NCI-H146 (cell line): ENCODE measurements around the gene GRIA2.
"Not testable (repeated sequence)": the region's sequence is repeated elsewhere in the genome, so short reads cannot be mapped to it uniquely, and the experiment has no call there.

Experiments
- DNase-seq: peaks from one replicate; lab custom pipeline; 2025; lab: John Stamatoyannopoulos, UW

GRIA2 gene

GRCh38 chr4:157220371-157220881 lies at the start of gene GRIA2:
Gene GRIA2, plus strand, starts transcription at chr4:157220728. Its CDS starts 315 bp downstream, at chr4:157221043.
- peak; percentile 81 for DNase-seq

- no peak for DNase-seq
Observed at GRCh38 chr4:157172011-157172410, 48.5 kb upstream of the GRIA2 start.

- DNase-seq: not testable (repeated sequence)
Observed at GRCh38 chr4:157180268-157180667, 40.3 kb upstream of the GRIA2 start.

GRCh38 chr4:157184300-157184699 lies 36.2 kb upstream of the GRIA2 start:
- DNase-seq: no peak

- DNase-seq: no peak
Observed at GRCh38 chr4:157185363-157185762, 35.2 kb upstream of the GRIA2 start.

DNA sequence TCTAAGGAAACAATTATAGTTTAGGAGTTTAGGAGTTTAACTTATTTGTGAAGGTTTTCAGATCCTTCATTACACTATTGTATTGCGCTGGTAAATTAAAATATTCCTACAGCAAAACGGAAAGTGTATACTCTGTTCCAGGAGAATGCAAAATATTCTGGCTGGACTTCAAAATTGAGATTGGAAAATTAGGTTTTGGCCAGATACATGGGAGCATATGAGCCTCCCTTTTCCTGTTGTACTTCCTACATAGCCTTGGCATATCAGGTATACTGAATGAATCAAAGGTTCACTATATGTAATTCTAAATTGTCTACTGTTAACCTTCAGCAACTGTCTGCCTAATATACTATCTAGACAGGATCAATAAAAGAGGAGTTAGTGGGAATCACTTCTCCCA lies 25.2 kb upstream of the GRIA2 start:
- DNase-seq: no peak

- no peak for DNase-seq
Observed at GRCh38 chr4:157196046-157196445, 24.5 kb upstream of the GRIA2 start.

GRCh38 chr4:157204634-157205244 lies 15.8 kb upstream of the GRIA2 start:
- DNase-seq: no peak

DNA sequence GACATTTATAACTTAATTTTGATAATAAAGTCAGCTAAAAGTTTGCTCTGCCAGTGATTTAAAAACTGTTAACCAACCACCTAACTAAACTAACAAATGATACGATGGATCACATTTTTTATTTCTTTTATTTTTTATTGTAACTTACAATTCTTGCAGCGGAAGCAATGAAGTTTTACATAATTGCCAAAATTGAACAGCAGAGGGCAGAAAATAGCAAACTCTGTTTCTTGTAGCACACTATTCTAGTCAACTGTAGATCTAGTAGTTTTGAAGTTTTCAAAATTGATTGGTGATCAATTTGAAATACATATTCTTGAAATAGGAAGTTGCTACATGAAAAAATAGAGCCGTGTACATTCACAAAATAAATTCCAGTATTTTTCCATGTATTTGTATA lies 2.8 kb upstream of the GRIA2 start:
- peak; percentile 11 for DNase-seq

DNA sequence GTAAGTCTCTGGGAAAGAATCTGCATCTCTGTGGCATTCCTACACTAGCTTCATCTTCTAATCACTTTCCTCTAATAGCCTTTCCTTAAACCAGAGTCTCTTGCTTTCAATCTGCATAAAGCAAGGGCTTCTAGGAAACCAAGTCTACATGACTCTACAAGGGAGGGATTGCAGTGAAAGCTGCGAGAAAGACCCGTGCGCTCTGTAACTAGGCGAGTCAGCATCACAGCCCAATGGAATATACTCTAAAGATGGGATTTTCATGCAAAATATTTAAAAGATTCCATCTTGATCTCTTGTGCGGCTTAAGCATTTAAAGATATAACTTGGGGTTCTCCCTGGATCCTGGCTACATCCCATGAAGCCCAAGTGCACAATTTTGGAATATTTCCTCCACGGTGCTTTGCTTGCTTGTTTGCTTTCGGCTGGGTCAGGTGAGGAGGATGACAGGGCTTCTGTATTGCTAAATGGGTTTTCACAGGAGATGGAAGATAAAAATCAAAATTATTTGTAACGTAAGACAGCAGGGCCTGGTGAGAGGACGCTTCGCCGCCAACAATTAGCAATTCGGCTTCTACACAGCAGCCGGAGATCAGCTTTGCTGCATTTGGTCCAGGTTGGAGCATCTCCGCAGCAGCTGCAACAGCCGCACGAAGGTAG lies 687 bp upstream of the GRIA2 start:
- peak; percentile 28 for DNase-seq

DNA sequence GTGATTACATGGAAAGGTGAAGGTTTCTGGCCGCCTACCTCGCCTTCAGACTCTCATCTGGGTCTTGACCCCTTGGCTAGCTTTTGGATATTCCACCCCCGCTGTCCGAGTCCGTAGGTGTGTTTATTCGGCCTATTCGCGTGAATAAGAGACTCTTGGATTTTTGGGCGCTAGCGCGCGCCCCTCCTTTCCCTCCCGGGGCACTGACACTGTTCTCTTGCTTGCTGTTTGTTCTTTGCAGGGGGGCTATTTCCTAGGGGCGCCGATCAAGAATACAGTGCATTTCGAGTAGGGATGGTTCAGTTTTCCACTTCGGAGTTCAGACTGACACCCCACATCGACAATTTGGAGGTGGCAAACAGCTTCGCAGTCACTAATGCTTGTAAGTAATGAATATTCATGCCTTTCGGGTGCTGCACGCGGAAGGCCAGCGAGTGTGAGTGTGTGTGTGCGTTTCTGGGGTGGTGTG lies 932 bp downstream of the GRIA2 start:
- peak; percentile 74 for DNase-seq

GRCh38 chr4:157221895-157222770 lies 1.6 kb downstream of the GRIA2 start:
- DNase-seq: peak; percentile 84

GRCh38 chr4:157222771-157223160 lies 2.2 kb downstream of the GRIA2 start:
- DNase-seq: peak; percentile 65

- DNase-seq: no peak
Observed at GRCh38 chr4:157223456-157223855, 2.9 kb downstream of the GRIA2 start.

- peak; percentile 50 for DNase-seq
Observed at GRCh38 chr4:157225096-157225495, 4.6 kb downstream of the GRIA2 start.

DNA sequence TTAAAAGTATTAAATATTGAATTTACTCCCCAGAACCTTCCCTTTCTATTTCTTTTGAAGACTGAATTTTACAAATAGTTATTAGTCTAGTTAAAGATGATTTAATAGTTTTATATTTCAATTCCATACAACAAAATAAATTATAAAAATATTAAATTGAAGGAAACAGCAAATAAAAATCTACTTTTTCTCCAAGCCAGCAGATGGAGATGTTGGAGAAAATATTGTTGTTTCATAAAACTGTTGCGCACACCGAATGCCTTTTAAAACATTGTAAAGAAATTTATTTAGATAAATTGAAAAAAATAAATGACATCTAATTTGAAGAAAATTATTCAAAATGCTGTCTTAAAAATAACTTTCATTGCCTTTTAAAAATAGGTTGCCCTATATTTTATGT lies 5.5 kb downstream of the GRIA2 start:
- DNase-seq: no peak

DNA sequence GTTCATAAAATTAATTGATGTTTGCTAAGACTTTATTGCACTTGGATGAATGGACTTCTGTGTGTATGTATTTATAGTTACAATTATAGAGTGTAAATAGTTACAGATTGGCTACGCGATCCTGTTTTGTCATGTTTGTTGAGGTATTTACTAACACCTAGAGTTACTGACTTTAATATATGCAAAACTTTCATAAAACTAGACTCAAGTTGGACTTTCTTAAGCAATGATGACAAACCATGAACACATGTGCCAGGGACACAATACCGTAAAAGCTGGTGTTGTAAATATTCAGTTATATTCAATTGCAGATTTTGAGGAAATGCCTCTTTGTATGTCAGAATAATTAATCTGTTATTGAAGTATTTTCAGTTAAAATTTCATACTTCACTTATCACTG lies 6.1 kb downstream of the GRIA2 start:
- no peak for DNase-seq

DNA sequence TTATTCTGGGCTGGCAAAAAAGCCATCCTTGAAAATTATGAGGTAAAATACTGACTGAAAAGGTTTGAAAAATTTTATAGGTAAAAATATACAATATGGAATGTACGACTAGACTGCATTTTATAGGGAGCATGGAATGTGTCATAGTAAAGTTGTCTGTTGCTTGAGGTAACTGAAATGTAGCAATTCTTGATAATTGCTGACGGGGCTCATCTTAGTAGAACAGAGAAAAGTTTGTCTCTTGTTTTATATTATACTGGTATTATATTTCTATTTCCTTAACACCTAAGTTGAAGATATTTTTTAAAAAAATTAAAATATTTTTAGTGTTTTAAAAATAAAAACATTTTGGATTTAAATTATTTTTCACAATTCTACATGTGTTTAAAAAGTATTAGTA lies 11.0 kb downstream of the GRIA2 start:
- DNase-seq: no peak

DNA sequence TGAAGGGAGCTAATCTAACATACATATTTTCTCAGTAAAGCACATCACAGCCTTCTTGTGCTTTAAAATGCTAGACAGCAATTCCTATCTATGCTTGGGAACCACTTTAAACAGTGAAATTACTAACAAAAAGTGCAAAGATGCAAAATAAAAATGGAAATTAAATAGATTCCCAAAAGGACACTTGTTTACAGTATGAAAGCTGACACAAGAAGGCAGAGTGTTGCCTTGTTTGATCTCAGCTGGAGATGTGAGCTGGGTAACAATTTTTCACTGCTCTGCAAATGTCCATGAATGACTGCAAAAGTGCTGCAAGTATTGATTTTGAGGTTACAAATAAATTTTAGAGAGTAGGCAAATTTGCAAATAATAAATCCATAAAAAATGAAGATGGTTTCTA lies 22.3 kb downstream of the GRIA2 start:
- DNase-seq: peak; percentile 10

DNA sequence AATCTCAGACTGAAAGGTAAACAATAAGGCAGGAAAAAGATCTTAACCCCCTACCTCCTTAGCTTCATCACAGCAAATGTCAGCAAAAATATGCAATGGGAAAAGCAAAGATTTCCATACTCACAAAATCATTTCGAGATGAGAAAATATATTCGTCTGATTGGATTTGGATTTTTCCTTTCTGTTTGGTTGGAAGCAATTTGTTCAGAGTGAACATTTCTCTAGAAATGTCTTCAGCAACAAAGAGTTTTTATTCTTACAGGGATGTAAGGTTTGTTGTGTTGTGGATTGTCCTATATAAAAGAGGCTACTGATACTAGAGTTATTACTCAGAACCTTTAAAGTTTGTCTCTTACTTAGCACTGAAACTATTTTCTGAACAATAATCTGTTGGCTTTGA lies 23.8 kb downstream of the GRIA2 start:
- DNase-seq: no peak

DNA sequence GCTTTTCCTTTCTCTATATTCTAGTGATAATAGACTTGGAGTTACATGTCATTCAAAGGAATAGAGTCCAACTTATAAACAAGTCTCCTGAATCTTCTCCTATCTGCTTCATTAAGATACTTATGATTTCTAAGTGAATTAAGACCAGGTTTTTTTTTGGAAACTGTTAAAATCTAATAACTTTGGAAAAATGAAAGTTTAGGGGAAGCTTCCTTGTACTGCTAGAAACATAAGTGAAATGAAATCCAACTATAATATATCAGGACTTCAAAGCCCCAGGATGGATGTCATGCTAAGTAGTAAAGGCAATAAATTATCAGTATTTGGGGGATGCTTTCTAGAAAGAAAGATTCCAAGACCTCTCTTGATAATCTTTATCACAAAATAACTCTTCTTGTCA lies 24.8 kb downstream of the GRIA2 start:
- DNase-seq: no peak

- no peak for DNase-seq
Observed at GRCh38 chr4:157246964-157247363, 26.4 kb downstream of the GRIA2 start.

GRCh38 chr4:157258165-157258564 lies 37.6 kb downstream of the GRIA2 start:
- not testable (repeated sequence) for DNase-seq
